HepG2 (cell line): Measurements from ENCODE around the gene GPR137. TPM values are rescaled to one million over a fixed set of nuclear protein-coding genes. Genes with fewer than 3 reads are reported as not detected.

Source experiments
- CC2D1A ChIP-seq: sonication (generic); formaldehyde crosslinking; IDR thresholded peaks from 2 replicates; pipeline ENCODE4 v1.8.1; 2023; ENCODE audit warnings: mild to moderate bottlenecking, missing genetic modification reagents
- CENPT ChIP-seq: sonication (generic); formaldehyde crosslinking; IDR thresholded peaks from 2 replicates; pipeline ENCODE4 v1.8.0; 2022; ENCODE audit warnings: low read depth, mild to moderate bottlenecking, moderate library complexity, missing genetic modification reagents
- DNMT3B ChIP-seq: conservative IDR thresholded peaks from 2 replicates; pipeline ENCODE4 v1.6.1; 2016; ENCODE audit warnings: missing biosample characterization, control low read depth
- HOXD1 ChIP-seq: sonication (generic); formaldehyde crosslinking; IDR thresholded peaks from 2 replicates; pipeline ENCODE4 v1.5.0; 2020; ENCODE audit warnings: missing genetic modification reagents
- KDM4B ChIP-seq: sonication (generic); formaldehyde crosslinking; IDR thresholded peaks from 2 replicates; pipeline ENCODE4 v1.4.0; 2020; ENCODE audit warnings: missing genetic modification reagents
- MAF1 ChIP-seq: sonication (generic); formaldehyde crosslinking; IDR thresholded peaks from 2 replicates; pipeline ENCODE4 v1.5.0; 2020; ENCODE audit warnings: missing genetic modification reagents, borderline replicate concordance
- MEIS1 ChIP-seq: sonication (generic); formaldehyde crosslinking; IDR thresholded peaks from 2 replicates; pipeline ENCODE4 v1.9.0; 2021; ENCODE audit warnings: mild to moderate bottlenecking, missing genetic modification reagents, moderate library complexity, borderline replicate concordance
- MIER3 ChIP-seq: IDR thresholded peaks from 2 replicates; pipeline ENCODE4 v1.6.1; 2016; ENCODE audit warnings: missing compliant biosample characterization, borderline replicate concordance
- REL ChIP-seq: sonication (generic); formaldehyde crosslinking; conservative IDR thresholded peaks from 2 replicates; pipeline ENCODE4 v1.8.0; 2022; ENCODE audit warnings: mild to moderate bottlenecking, missing genetic modification reagents, moderate library complexity
- SMAD3 ChIP-seq: sonication (generic); formaldehyde crosslinking; IDR thresholded peaks from 2 replicates; pipeline ENCODE4 v1.4.0; 2020; ENCODE audit warnings: missing genetic modification reagents
- SNAPC2 ChIP-seq: sonication (generic); formaldehyde crosslinking; IDR thresholded peaks from 2 replicates; pipeline ENCODE4 v1.8.1; 2022; ENCODE audit warnings: mild to moderate bottlenecking, missing genetic modification reagents
- SP2 ChIP-seq: sonication (generic); formaldehyde crosslinking; IDR thresholded peaks from 2 replicates; pipeline ENCODE4 v1.5.1; 2020; ENCODE audit warnings: mild to moderate bottlenecking, missing genetic modification reagents
- U2AF1 ChIP-seq: fragments of 200-400 bp; formaldehyde crosslinking; optimal IDR thresholded peaks from 2 replicates; pipeline ENCODE3; 2017; ENCODE audit warnings: mild to moderate bottlenecking, low read depth, low read length
- ZKSCAN8 ChIP-seq: IDR thresholded peaks from 2 replicates; pipeline ENCODE4 v1.6.1; 2016; ENCODE audit warnings: borderline replicate concordance, missing genetic modification reagents, missing compliant biosample characterization
- ZNF207 ChIP-seq: fragments of 450-650 bp; IDR thresholded peaks from 2 replicates; pipeline ENCODE4 v1.6.1; 2016; ENCODE audit warnings: antibody characterized with exemption, borderline replicate concordance
- ZNF232 ChIP-seq: sonication (generic); formaldehyde crosslinking; IDR thresholded peaks from 2 replicates; pipeline ENCODE4 v1.4.0; 2020; ENCODE audit warnings: missing genetic modification reagents, borderline replicate concordance
- ZNF274 ChIP-seq: sonication (generic); formaldehyde crosslinking; IDR thresholded peaks from 2 replicates; pipeline ENCODE4 v1.5.1; 2020; ENCODE audit warnings: mild to moderate bottlenecking, missing genetic modification reagents
- ZNF552 ChIP-seq: sonication (generic); formaldehyde crosslinking; IDR thresholded peaks from 2 replicates; pipeline ENCODE4 v1.9.0; 2022; ENCODE audit warnings: missing genetic modification reagents, mild to moderate bottlenecking, borderline replicate concordance
- ZNF614 ChIP-seq: IDR thresholded peaks from 2 replicates; pipeline ENCODE4 v1.6.1; 2018; ENCODE audit warnings: missing biosample characterization, missing genetic modification reagents, inconsistent platforms, borderline replicate concordance
- ZNF674 ChIP-seq: sonication (generic); formaldehyde crosslinking; IDR thresholded peaks from 2 replicates; pipeline ENCODE4 v1.5.0; 2020; ENCODE audit warnings: low read depth, mild to moderate bottlenecking, missing genetic modification reagents
- ZNF775 ChIP-seq: sonication (generic); formaldehyde crosslinking; IDR thresholded peaks from 2 replicates; pipeline ENCODE4 v1.4.0; 2020; ENCODE audit warnings: missing genetic modification reagents, mild to moderate bottlenecking, moderate library complexity, borderline replicate concordance
- ZNF776 ChIP-seq: sonication (generic); formaldehyde crosslinking; IDR thresholded peaks from 2 replicates; pipeline ENCODE4 v1.4.0; 2020; ENCODE audit warnings: mild to moderate bottlenecking, missing genetic modification reagents
- polyA plus RNA-seq, 8 experiments: library from polyadenylated mRNA; depleted of rRNA in 3 of 8; stranded (reverse) in 7 of 8; unstranded in 1 of 8; fragments of >200 nt; fragmentation: Illumina TruSeq in 4 of 8; extraction: Trizol in 4 of 8; gene quantifications; 2 replicates each; pipeline versions ENCODE4 v1.2.1 to v1.2.3, GENCODE V29; 2011 to 2016; ENCODE audit warnings: low read depth in 4 of 8, missing spikeins in 1 of 8, mixed read lengths in 1 of 8; ENCODE audit not compliant: insufficient read depth in 1 of 8
- total RNA-seq, 5 experiments: library from RNA; depleted of rRNA; stranded (reverse); fragments of >200 nt; fragmentation: Illumina TruSeq; extraction: Trizol; gene quantifications; 2 replicates each; pipeline ENCODE4 v1.2.3, GENCODE V29; 2016; ENCODE audit warnings: low read depth in 1 of 5
- TF ChIP-seq, protein P1 (sequence below), 2 experiments: IDR thresholded peaks; 2 replicates each; pipeline ENCODE4 v1.6.1; 2011 to 2012; ENCODE audit warnings: low read length in 2 of 2, borderline replicate concordance in 1 of 2, low read depth in 1 of 2, mild to moderate bottlenecking in 1 of 2, moderate library complexity in 1 of 2
- TF ChIP-seq, protein P2 (sequence below): IDR thresholded peaks from 2 replicates; pipeline ENCODE4 v1.6.1; 2016; ENCODE audit warnings: missing genetic modification reagents, missing compliant biosample characterization
- TF ChIP-seq, protein P3 (sequence below): sonication (generic); formaldehyde crosslinking; conservative IDR thresholded peaks from 2 replicates; pipeline ENCODE4 v1.8.1; 2023; ENCODE audit warnings: missing genetic modification reagents
- TF ChIP-seq, protein P4 (sequence below): sonication (generic); formaldehyde crosslinking; IDR thresholded peaks from 2 replicates; pipeline ENCODE4 v1.4.0; 2020; ENCODE audit warnings: missing genetic modification reagents

GPR137 gene
- total and polyA plus RNA-seq, 2 of the 13 experiments (the other 11 are each of a cell fraction or from before 2014, with no cell fraction given), result 8.5 to 13.2 TPM

DNA sequence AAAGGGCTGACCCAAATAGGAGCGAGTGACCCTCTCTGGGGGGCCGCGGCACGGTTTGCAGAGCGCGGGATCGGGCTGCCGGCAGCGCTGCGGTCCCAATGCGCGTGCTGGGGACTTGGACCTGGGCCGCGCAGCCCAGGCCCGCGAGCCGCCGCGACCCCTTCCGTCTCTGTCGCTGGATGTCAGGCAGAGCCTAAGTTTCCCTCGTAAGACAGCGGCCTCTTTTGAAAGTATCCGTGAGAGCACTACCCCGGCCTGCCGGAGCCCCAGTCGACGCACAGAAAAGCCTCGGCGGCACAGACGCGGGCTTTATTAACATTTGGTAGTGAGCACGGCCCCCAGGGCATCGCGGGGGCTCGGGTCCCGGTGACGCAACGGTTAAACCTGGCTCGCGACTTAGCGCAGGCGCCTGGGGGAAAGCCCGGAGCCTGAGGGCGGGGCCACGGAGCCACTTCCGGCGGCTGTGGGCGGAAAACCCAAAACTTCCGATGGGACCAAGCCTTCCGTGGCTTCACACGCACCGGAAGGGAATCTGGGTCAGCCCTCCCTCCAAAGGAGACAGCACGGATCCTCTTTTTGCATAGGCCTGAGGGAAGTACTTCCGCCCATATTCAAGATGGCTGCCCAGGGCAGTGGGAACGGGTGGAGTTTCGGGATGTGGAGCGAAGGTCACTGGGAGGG lies 16.0 kb upstream of the GPR137 start (continued):
- TF ChIP-seq ZNF674 (CRISPR knock-in tag) (no peak), ZNF775 (CRISPR knock-in tag) (no peak), ZNF207 (no peak), ZNF232 (CRISPR knock-in tag) (no peak), ZNF552 (CRISPR knock-in tag) (no peak), ZNF776 (CRISPR knock-in tag) (no peak), ZNF614 (CRISPR knock-in tag) (no peak), SMAD3 (no peak), SP2 (peak; percentile 91), CC2D1A (CRISPR knock-in tag) (no peak), REL (CRISPR knock-in tag) (peak; percentile 68), ZKSCAN8 (no peak), CENPT (CRISPR knock-in tag) (no peak), HOXD1 (CRISPR knock-in tag) (no peak), MIER3 (no peak; the same call in 1 of the 2 replicates), DNMT3B (0 out of 2 replicates have a peak, but pooled peaks have one; percentile 16), KDM4B (peak; percentile 30), SNAPC2 (CRISPR knock-in tag) (peak; percentile 66; the same call in 1 of the 2 replicates), U2AF1 (peak; percentile 46), MAF1 (CRISPR knock-in tag) (no peak), MEIS1 (CRISPR knock-in tag) (no peak), ZNF274 (CRISPR knock-in tag) (no peak)
- TF ChIP-seq, protein P1, sequence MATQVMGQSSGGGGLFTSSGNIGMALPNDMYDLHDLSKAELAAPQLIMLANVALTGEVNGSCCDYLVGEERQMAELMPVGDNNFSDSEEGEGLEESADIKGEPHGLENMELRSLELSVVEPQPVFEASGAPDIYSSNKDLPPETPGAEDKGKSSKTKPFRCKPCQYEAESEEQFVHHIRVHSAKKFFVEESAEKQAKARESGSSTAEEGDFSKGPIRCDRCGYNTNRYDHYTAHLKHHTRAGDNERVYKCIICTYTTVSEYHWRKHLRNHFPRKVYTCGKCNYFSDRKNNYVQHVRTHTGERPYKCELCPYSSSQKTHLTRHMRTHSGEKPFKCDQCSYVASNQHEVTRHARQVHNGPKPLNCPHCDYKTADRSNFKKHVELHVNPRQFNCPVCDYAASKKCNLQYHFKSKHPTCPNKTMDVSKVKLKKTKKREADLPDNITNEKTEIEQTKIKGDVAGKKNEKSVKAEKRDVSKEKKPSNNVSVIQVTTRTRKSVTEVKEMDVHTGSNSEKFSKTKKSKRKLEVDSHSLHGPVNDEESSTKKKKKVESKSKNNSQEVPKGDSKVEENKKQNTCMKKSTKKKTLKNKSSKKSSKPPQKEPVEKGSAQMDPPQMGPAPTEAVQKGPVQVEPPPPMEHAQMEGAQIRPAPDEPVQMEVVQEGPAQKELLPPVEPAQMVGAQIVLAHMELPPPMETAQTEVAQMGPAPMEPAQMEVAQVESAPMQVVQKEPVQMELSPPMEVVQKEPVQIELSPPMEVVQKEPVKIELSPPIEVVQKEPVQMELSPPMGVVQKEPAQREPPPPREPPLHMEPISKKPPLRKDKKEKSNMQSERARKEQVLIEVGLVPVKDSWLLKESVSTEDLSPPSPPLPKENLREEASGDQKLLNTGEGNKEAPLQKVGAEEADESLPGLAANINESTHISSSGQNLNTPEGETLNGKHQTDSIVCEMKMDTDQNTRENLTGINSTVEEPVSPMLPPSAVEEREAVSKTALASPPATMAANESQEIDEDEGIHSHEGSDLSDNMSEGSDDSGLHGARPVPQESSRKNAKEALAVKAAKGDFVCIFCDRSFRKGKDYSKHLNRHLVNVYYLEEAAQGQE (IDR thresholded peaks at IDR 0.05; ENCODE audit: borderline replicate concordance in 1 of 2, low read depth in 1 of 2, low read length in 2 of 2), result no peak
- TF ChIP-seq, protein P2, sequence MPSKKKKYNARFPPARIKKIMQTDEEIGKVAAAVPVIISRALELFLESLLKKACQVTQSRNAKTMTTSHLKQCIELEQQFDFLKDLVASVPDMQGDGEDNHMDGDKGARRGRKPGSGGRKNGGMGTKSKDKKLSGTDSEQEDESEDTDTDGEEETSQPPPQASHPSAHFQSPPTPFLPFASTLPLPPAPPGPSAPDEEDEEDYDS, result peak; percentile 70
- TF ChIP-seq, protein P3, sequence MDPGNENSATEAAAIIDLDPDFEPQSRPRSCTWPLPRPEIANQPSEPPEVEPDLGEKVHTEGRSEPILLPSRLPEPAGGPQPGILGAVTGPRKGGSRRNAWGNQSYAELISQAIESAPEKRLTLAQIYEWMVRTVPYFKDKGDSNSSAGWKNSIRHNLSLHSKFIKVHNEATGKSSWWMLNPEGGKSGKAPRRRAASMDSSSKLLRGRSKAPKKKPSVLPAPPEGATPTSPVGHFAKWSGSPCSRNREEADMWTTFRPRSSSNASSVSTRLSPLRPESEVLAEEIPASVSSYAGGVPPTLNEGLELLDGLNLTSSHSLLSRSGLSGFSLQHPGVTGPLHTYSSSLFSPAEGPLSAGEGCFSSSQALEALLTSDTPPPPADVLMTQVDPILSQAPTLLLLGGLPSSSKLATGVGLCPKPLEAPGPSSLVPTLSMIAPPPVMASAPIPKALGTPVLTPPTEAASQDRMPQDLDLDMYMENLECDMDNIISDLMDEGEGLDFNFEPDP, result no peak
- TF ChIP-seq, protein P4, sequence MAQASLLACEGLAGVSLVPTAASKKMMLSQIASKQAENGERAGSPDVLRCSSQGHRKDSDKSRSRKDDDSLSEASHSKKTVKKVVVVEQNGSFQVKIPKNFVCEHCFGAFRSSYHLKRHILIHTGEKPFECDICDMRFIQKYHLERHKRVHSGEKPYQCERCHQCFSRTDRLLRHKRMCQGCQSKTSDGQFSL, result no peak
